OCI-LY3 (cell line): Measurements from ENCODE around the gene EPHB3.

ENCODE experiments used
- H2AFZ ChIP-seq: fragments of 200-600, 300-600 bp; shearing (Covaris generic); 2 replicates; pipeline ENCODE4 v1.6.0; 2014; ENCODE audit warnings: antibody characterized with exemption, low read depth, low read length
- H3K27ac ChIP-seq: fragments of 200-600, 300-600 bp; sonication (generic); 2 replicates; pipeline ENCODE4 v1.5.1; 2014; ENCODE audit warnings: mild to moderate bottlenecking, low read length, moderate library complexity, mixed read lengths
- H3K27me3 ChIP-seq: fragments of 200-600, 300-600 bp; sonication (generic); 2 replicates; pipeline ENCODE4 v1.6.1; 2014; ENCODE audit warnings: low read depth, low read length, mixed read lengths
- H3K36me3 ChIP-seq: fragments of 200-600, 300-600 bp; sonication (generic); replicated peaks from 2 replicates; pipeline ENCODE3; 2014; ENCODE audit warnings: low read depth, low read length, mixed read lengths
- H3K4me1 ChIP-seq: fragments of 300-600, 200-600 bp; sonication (generic); 2 replicates; pipeline ENCODE4 v1.6.1; 2014; ENCODE audit warnings: low read length, mixed read lengths
- H3K4me2 ChIP-seq: fragments of 200-600, 300-600 bp; sonication (generic); 2 replicates; pipeline ENCODE4 v1.6.1; 2014; ENCODE audit warnings: low read length, mixed read lengths
- H3K4me3 ChIP-seq: fragments of 300-600, 200-600 bp; sonication (generic); 2 replicates; pipeline ENCODE4 v1.5.1; 2014; ENCODE audit warnings: antibody characterized with exemption, mild to moderate bottlenecking, low read length, moderate library complexity
- H3K79me2 ChIP-seq: fragments of 300-600, 200-600 bp; shearing (Covaris generic); 2 replicates; pipeline ENCODE4 v1.6.1; 2014; ENCODE audit warnings: mild to moderate bottlenecking, low read length, mixed read lengths
- H3K9ac ChIP-seq: fragments of 300-600, 200-600 bp; shearing (Covaris generic); 2 replicates; pipeline ENCODE4 v1.6.0; 2014; ENCODE audit warnings: mild to moderate bottlenecking, low read length, moderate library complexity
- H3K9me3 ChIP-seq: fragments of 200-600, 300-600 bp; shearing (Covaris generic); 2 replicates; pipeline ENCODE4 v1.6.1; 2014; ENCODE audit warnings: low read length, mixed read lengths; ENCODE audit not compliant: insufficient read depth
- H4K20me1 ChIP-seq: fragments of 200-600, 300-600 bp; sonication (generic); 2 replicates; pipeline ENCODE4 v1.6.1; 2016; ENCODE audit warnings: low read length, mixed read lengths; ENCODE audit not compliant: insufficient read depth
- CTCF ChIP-seq: fragments of 200-600, 300-600 bp; sonication (generic); IDR thresholded peaks from 2 replicates; pipeline ENCODE4 v1.5.1; 2014; ENCODE audit warnings: antibody characterized with exemption, low read length, low read depth
- EZH2phosphoT487 ChIP-seq: fragments of 200-600 bp; shearing (Covaris generic); IDR thresholded peaks from 2 replicates; pipeline ENCODE4 v1.6.1; 2018; ENCODE audit warnings: antibody characterized with exemption, mixed run types, low read depth

The EPHB3 gene

GRCh38 chr3:184568924-184569829 lies 7.6 kb downstream of the EPHB3 start:
- Histone ChIP-seq H2AFZ (no peak overlapping the region), H3K4me3 (no peak overlapping the region), H3K79me2 (no peaks in the 10 kb centered on the region), H3K4me2 (no peak overlapping the region), H3K9ac (no peak overlapping the region), H3K4me1 (no peaks in the 10 kb centered on the region), H3K36me3 (no peaks in the 10 kb centered on the region), H3K9me3 (no peaks in the 10 kb centered on the region), H4K20me1 (no peaks in the 10 kb centered on the region), H3K27me3 (no peaks in the 10 kb centered on the region), H3K27ac (no peak overlapping the region)
- TF ChIP-seq EZH2phosphoT487 = no peak
- no peak for TF ChIP-seq CTCF

- Histone ChIP-seq H3K4me3 (no peak overlapping the region), H3K9ac (no peak overlapping the region), H3K79me2 (no peaks in the 10 kb centered on the region), H3K27me3 (no peaks in the 10 kb centered on the region), H3K9me3 (no peaks in the 10 kb centered on the region), H2AFZ (no peak overlapping the region), H3K27ac (no peak overlapping the region), H3K36me3 (no peaks in the 10 kb centered on the region), H3K4me1 (no peaks in the 10 kb centered on the region), H3K4me2 (no peak overlapping the region), H4K20me1 (no peaks in the 10 kb centered on the region)
- TF ChIP-seq CTCF = no peak
- no peak for TF ChIP-seq EZH2phosphoT487
Measured at GRCh38 chr3:184570035-184570434, 8.4 kb downstream of the EPHB3 start.

- Histone ChIP-seq H3K9ac (no peak overlapping the region), H3K27ac (no peak overlapping the region), H4K20me1 (no peaks in the 10 kb centered on the region), H3K4me1 (no peaks in the 10 kb centered on the region), H3K27me3 (no peaks in the 10 kb centered on the region), H3K36me3 (no peaks in the 10 kb centered on the region), H3K79me2 (no peaks in the 10 kb centered on the region), H3K4me2 (no peak overlapping the region), H3K4me3 (no peak overlapping the region), H3K9me3 (no peaks in the 10 kb centered on the region), H2AFZ (no peak overlapping the region)
- TF ChIP-seq CTCF (no peak), EZH2phosphoT487 (no peak)
Measured at GRCh38 chr3:184570489-184570888, 8.9 kb downstream of the EPHB3 start.

GRCh38 chr3:184571750-184572377 lies 10.3 kb downstream of the EPHB3 start:
- Histone ChIP-seq H3K4me2 (no peak overlapping the region), H3K27me3 (no peaks in the 10 kb centered on the region), H3K79me2 (no peaks in the 10 kb centered on the region), H3K27ac (no peak overlapping the region), H3K36me3 (no peaks in the 10 kb centered on the region), H3K9ac (no peak overlapping the region), H3K9me3 (no peaks in the 10 kb centered on the region), H3K4me1 (no peaks in the 10 kb centered on the region), H4K20me1 (no peaks in the 10 kb centered on the region), H2AFZ (no peak overlapping the region), H3K4me3 (no peak overlapping the region)
- TF ChIP-seq CTCF (no peak), EZH2phosphoT487 (no peak)
